Left forelimb (tissue), 1 donor: ENCODE results near the gene PTER.

Experiments
- DNase-seq: peaks from one replicate; pipeline ENCODE4 v3.0.0-alpha.2; 2018; ENCODE audit warnings: low spot score

PTER gene

GRCh38 chr10:16436758-16437539, at the start of gene PTER:
Gene PTER (plus strand): TSS chr10:16437010. CDS start chr10:16484385, 47,375 bp downstream.
- DNase-seq: peak; percentile 92

- DNase-seq: no peak
Observed at GRCh38 chr10:16392531-16393069, 44.2 kb upstream of the PTER start.

DNA sequence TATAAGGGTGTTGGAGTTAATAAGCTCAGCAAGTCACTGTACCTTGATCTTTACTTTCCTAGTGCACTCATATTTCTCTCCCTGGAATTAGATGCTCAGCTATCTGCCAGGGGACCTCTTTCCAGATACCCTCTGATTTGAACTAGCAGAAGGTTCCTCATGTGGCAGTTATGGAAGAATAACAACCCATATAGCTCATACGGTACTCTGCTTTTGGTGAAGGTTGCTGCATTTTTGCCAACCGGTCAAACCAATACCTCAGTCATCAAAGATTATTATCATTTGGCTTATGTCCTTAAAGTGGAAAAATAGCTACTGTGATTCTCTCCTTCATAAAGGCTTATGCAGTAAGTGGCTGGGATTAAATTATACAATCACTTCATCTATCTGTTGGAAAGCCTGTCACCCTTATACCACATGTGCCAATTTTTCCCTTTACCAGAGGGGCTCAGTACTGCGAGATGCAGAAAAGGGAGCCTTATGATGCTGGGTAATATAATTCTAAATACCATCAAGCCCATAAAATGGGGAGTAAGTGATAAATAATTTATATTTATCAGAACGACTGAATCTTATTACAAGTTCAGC, 43.4 kb upstream of the PTER start:
- DNase-seq: no peak

GRCh38 chr10:16401416-16401815, 35.4 kb upstream of the PTER start:
- DNase-seq: no peak

- no peak for DNase-seq
Observed at GRCh38 chr10:16408379-16408778, 28.4 kb upstream of the PTER start.

DNA sequence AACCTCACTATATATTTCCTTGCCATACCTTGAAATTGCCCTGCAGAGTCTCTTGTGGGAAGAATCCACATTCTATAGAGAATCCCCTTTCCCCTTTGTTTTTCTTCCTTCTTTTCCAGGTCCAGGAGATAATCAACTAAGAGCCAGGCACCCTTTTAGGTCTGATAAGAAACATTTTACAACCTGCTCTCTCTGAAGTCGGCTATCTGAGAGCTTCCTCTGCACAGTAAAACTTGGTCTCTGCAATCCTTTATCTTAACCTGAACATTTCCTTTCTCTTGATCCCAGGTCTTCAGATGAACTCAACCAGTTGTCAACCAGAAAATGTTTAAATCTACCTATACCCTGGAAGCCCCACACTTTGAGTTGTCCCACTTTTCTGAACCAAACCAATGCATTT, 19.5 kb upstream of the PTER start:
- no peak for DNase-seq

GRCh38 chr10:16423599-16423998, 13.2 kb upstream of the PTER start:
- DNase-seq: no peak

DNA sequence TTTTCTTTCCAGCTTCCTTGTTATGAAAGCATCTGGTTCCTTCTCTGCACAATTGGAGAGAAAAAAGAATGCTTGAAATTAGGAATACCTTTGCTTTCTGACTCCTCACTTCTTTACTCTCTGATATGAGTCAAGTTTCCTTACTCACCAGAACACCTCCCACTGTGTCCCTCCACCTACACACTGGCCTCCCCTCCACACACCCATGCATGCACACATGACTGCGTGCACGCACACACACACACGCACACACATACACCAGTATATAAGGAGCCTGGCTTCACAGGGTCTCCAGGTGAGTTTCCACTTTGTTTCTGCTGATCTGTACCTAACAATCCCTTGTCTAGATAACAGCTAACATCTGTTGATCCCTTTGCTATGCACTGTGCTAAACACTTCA, 11.4 kb upstream of the PTER start:
- no peak for DNase-seq

DNA sequence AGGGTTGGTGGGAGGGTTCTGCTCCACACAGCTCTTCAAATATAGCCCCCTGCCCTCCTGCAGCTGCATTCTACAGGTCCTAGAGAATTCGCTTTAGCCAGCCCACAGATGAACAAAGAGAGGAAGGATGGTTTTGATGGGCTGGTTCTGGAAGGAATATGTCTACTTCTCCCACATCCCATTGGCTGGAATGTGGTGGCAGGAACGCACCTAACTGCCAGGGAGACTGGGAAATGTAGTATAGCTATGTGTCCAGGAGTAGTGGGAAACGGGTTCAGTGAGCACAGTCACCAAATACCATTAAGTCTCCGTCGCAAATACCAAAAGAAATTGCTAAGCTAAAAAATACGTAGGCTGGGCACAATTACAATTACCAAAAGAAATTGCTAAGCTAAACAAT, 7.3 kb upstream of the PTER start:
- DNase-seq: no peak

DNA sequence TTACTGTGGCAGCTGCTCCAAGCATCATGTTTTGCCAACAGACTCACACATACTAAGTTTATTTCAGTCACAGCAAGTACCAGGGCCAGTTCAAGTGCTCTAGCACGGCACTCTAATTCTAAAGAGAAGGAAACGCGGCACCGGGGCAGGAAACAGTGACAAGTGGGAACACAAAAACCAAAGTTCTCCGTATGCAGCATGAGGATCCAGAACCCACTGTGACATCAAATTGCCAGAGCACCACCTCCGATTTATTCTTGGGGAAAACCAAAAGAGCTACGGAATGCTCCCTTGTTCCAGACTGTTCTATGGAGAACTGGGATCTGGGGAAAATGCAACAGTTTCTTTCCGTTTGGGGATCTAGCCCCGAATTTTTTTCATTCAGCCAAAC, 448 bp upstream of the PTER start:
- no peak for DNase-seq

GRCh38 chr10:16437540-16437894, 707 bp downstream of the PTER start:
- no peak for DNase-seq

GRCh38 chr10:16439295-16439694, 2.5 kb downstream of the PTER start:
- DNase-seq: no peak

GRCh38 chr10:16440396-16441133, 3.8 kb downstream of the PTER start:
- DNase-seq: no peak

DNA sequence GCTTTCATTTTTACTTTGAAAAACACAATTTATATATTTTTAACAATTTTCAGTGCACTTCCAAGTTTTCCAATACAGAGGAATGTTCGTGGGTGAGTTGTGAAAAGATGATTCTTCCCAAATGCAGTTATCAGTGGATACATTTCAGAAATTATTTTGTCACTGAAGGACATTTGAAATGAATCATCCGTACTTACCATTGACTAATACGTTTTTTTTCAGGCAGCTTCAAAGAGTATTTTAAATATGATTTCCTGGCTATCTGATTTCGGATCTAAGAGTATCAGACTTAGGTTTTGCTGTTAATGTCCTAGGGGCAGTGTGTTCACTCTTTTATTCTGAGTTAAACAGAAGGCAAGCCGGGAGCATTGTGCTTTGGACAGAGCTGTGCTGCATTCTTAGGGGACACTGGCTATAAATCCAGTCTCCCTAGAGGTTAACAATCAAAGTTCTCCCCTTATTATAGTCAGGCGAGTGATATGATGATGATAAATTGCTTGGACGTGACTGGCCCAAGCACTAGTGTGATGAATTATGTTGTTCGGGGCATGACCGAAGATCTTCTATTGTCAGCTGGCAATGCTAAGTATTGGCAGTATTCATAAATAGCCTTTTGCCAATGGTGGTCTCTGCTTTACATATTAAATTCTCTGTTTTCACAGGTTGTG, 4.5 kb downstream of the PTER start:
- no peak for DNase-seq

DNA sequence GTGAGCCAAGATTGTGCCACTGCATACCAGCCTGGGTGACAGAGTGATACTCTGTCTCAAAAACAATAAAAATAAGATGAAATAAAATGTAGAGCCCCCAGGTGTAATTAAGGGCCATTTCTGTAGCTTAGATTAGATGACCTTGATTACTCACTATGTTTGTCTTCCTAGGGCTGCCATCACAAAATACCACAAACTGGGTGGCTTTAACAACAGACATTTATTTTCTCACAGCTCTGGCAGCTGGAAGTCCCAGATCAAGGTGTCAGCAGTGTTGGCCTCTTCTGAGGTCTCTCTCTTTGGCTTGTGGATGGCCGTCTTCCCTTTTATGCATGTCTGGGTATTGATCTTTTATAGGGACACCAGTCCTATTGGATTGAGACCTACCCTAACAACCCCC, 6.1 kb downstream of the PTER start:
- DNase-seq: no peak

GRCh38 chr10:16445770-16446469, 9.1 kb downstream of the PTER start:
- no peak for DNase-seq

DNA sequence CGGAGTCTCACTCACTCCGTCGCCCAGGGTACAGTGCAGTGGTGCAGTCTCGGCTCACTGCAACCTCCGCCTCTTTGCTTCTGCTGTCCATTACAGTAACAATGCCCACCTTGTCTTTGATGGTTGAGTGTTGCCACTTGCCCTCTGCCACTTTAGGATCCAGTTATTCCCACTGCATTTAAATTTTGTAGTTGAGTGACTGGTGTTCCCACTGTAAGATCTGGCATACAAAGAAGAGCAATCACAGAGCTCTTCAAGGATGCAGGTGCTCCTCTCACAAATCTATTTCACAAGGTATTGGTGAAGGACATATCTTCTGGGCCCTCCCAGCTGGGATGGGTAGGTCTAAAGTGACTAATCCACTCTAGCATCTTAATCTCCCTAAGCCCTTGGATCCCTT, 12.6 kb downstream of the PTER start:
- no peak for DNase-seq

DNA sequence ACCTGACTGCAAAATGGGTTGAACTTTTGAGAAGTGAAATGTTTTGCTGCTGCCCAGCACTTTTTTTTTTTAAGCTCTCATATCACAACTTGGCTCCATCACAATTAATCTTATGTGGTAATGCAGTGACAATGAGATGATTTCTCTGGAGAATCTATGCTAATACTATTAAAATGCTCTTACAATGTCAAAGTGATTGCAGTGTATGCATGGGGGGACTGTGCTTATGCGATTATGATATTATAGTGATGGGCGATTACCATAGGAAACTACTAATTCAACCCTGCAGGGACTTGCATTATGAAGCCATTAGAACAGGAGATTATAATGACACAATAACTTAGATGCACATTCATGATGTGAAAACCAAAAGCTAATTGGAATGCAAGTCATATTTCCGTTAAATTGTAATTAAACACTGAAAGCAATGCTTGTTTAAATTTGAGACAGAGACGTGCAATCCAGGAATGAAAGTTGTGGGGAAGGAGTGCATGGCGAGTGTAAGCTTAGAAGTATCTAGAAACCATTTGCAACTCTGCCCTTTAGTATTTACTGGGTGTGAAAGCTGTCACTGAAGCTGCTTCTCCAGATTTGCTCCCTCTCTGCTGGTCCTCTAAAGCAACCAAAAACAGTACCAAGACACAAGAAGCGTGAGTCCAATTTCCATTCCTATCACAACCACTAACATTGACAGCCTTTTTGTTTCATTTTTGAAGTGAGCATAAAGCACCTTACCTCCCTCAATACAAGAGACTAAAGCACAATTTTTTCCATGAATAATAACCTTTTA, 21.6 kb downstream of the PTER start:
- DNase-seq: no peak

DNA sequence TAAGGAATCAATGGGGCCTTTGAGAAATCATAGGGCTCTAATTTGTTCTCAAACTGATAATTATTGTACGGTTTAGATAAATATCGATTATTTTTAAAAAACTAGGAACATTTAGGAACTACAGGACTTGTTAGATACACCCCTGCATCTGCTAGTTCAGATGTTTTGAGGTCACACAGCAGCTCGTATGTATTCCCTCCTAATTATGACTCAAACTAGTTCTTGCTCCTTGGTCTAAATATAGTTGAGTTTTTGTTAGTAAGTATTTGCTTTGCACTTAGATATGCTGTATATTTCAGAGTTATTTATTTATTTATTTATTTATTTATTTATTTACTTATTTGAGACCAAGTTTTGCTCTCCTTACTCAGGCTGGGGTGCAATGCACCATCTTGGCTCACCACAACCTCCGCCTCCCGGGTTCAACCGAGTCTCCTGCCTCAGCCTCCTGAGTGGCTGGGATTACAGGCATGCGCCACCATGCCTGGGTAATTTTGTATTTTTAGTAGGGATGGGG, 22.7 kb downstream of the PTER start:
- DNase-seq: no peak

GRCh38 chr10:16466001-16466400, 29.2 kb downstream of the PTER start:
- DNase-seq: no peak

GRCh38 chr10:16470747-16471146, 33.9 kb downstream of the PTER start:
- DNase-seq: no peak
